ENCODE data around the gene PTBP1. TPM values are rescaled to one million over a fixed set of nuclear protein-coding genes. Genes with fewer than 3 reads are reported as not detected.
A peak's percentile ranks its signal among the peaks of the same experiment; 100 is the strongest.

PTBP1 gene
- total and polyA plus RNA-seq, 9 of the 15 experiments (the other 6 are each of a cell fraction or from before 2014, with no cell fraction given) = 14.0 to 759 (median 234) TPM

DNA sequence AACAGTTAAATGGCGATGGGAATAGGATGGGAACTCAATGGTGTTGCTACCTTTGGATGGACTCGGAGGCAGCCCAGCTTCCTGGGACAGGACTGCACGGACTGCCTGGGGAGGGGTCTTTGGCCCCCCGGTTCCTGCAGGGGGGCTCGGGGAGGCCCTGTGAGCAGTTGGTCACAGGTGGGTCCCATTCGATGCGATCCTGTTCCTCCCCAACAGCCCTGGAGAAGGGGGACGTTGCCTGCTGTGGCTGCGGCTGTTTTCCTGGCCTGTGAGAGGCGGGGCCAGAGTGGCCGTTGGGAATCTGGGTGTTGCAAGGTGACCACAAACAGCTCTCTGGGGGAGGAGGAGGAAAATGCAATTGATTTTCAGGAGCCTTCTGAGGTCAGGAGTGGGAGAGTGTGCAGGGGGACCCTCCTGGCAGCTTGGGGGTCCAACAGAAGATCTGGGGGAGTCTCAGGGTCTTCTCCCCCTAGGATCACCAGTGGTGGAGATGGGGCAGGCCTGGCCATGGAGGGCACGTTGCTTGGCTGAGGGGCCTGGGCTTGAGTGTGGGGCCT is 26.4 kb downstream of the PTBP1 start (continued):
- TF ChIP-seq, protein P1, sequence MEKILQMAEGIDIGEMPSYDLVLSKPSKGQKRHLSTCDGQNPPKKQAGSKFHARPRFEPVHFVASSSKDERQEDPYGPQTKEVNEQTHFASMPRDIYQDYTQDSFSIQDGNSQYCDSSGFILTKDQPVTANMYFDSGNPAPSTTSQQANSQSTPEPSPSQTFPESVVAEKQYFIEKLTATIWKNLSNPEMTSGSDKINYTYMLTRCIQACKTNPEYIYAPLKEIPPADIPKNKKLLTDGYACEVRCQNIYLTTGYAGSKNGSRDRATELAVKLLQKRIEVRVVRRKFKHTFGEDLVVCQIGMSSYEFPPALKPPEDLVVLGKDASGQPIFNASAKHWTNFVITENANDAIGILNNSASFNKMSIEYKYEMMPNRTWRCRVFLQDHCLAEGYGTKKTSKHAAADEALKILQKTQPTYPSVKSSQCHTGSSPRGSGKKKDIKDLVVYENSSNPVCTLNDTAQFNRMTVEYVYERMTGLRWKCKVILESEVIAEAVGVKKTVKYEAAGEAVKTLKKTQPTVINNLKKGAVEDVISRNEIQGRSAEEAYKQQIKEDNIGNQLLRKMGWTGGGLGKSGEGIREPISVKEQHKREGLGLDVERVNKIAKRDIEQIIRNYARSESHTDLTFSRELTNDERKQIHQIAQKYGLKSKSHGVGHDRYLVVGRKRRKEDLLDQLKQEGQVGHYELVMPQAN (IDR thresholded peaks at IDR 0.05; ENCODE audit: borderline replicate concordance) = no peak
- TF ChIP-seq PHB (CRISPR knock-in tag; IDR thresholded peaks at IDR 0.05) (no peak), ZNF778 (CRISPR knock-in tag; IDR thresholded peaks at IDR 0.05) (no peak), MAFG (tag; conservative IDR thresholded peaks at IDR 0.05) (no peak), NFE2L1 (tag; IDR thresholded peaks at IDR 0.05; ENCODE audit: borderline replicate concordance, low read depth) (no peak), ZNF764 (CRISPR knock-in tag; IDR thresholded peaks at IDR 0.05; ENCODE audit: low read depth) (no peak), LARP7 (IDR thresholded peaks at IDR 0.05) (no peak), ERF (CRISPR knock-in tag; IDR thresholded peaks at IDR 0.05) (no peak), JUND (IDR thresholded peaks at IDR 0.05; ENCODE audit: borderline replicate concordance, low read depth, low read length) (peak; percentile 32), JUND (tag; IDR thresholded peaks at IDR 0.05; ENCODE audit: borderline replicate concordance, low read depth, low read length) (no peak), PRMT5 (CRISPR knock-in tag; IDR thresholded peaks at IDR 0.05) (no peak), NUFIP1 (IDR thresholded peaks at IDR 0.05; ENCODE audit: partially characterized antibody) (no peak), SREBF1 (IDR thresholded peaks at IDR 0.05; ENCODE audit: borderline replicate concordance, low read depth, low read length) (peak; percentile 7; the same call in 1 of the 2 replicates), EWSR1 (IDR thresholded peaks at IDR 0.05; ENCODE audit: borderline replicate concordance, low read depth, partially characterized antibody) (no peak)
- TF ChIP-seq, protein P2, sequence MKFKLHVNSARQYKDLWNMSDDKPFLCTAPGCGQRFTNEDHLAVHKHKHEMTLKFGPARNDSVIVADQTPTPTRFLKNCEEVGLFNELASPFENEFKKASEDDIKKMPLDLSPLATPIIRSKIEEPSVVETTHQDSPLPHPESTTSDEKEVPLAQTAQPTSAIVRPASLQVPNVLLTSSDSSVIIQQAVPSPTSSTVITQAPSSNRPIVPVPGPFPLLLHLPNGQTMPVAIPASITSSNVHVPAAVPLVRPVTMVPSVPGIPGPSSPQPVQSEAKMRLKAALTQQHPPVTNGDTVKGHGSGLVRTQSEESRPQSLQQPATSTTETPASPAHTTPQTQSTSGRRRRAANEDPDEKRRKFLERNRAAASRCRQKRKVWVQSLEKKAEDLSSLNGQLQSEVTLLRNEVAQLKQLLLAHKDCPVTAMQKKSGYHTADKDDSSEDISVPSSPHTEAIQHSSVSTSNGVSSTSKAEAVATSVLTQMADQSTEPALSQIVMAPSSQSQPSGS (CRISPR knock-in tag; IDR thresholded peaks at IDR 0.05) = no peak
- TF ChIP-seq, protein P3, sequence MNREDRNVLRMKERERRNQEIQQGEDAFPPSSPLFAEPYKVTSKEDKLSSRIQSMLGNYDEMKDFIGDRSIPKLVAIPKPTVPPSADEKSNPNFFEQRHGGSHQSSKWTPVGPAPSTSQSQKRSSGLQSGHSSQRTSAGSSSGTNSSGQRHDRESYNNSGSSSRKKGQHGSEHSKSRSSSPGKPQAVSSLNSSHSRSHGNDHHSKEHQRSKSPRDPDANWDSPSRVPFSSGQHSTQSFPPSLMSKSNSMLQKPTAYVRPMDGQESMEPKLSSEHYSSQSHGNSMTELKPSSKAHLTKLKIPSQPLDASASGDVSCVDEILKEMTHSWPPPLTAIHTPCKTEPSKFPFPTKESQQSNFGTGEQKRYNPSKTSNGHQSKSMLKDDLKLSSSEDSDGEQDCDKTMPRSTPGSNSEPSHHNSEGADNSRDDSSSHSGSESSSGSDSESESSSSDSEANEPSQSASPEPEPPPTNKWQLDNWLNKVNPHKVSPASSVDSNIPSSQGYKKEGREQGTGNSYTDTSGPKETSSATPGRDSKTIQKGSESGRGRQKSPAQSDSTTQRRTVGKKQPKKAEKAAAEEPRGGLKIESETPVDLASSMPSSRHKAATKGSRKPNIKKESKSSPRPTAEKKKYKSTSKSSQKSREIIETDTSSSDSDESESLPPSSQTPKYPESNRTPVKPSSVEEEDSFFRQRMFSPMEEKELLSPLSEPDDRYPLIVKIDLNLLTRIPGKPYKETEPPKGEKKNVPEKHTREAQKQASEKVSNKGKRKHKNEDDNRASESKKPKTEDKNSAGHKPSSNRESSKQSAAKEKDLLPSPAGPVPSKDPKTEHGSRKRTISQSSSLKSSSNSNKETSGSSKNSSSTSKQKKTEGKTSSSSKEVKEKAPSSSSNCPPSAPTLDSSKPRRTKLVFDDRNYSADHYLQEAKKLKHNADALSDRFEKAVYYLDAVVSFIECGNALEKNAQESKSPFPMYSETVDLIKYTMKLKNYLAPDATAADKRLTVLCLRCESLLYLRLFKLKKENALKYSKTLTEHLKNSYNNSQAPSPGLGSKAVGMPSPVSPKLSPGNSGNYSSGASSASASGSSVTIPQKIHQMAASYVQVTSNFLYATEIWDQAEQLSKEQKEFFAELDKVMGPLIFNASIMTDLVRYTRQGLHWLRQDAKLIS (CRISPR knock-in tag; IDR thresholded peaks at IDR 0.05) = no peak
- TF ChIP-seq, protein P4, sequence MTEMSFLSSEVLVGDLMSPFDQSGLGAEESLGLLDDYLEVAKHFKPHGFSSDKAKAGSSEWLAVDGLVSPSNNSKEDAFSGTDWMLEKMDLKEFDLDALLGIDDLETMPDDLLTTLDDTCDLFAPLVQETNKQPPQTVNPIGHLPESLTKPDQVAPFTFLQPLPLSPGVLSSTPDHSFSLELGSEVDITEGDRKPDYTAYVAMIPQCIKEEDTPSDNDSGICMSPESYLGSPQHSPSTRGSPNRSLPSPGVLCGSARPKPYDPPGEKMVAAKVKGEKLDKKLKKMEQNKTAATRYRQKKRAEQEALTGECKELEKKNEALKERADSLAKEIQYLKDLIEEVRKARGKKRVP (CRISPR knock-in tag; IDR thresholded peaks at IDR 0.05) = peak; percentile 78
- TF ChIP-seq, protein P5, sequence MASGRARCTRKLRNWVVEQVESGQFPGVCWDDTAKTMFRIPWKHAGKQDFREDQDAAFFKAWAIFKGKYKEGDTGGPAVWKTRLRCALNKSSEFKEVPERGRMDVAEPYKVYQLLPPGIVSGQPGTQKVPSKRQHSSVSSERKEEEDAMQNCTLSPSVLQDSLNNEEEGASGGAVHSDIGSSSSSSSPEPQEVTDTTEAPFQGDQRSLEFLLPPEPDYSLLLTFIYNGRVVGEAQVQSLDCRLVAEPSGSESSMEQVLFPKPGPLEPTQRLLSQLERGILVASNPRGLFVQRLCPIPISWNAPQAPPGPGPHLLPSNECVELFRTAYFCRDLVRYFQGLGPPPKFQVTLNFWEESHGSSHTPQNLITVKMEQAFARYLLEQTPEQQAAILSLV (tag; IDR thresholded peaks at IDR 0.05) = no peak

Measured in K562 (cell line).